Vagina (tissue), 2 donors: ENCODE measurements around the gene GPHA2. TPM values are rescaled to one million over a fixed set of nuclear protein-coding genes. Genes with fewer than 3 reads are reported as not detected.
A peak's percentile ranks its signal among the peaks of the same experiment; 100 is the strongest.

ENCODE experiments used
- DNase-seq, 2 donors: peaks; one replicate each; pipeline ENCODE4 v3.0.0-alpha.2; 2017; ENCODE audit errors: extremely low spot score in 2 of 2
- H3K27ac ChIP-seq: fragments of 200-600 bp; sonication (generic); one replicate; pipeline ENCODE4 v1.5.1; 2019
- H3K27me3 ChIP-seq: fragments of 200-600 bp; sonication (generic); one replicate; pipeline ENCODE4 v1.5.1; 2019
- H3K36me3 ChIP-seq, 2 donors: fragments of 200-600 bp; sonication (generic); one replicate each; pipeline ENCODE4 v1.5.1; 2017 to 2019
- H3K4me1 ChIP-seq: fragments of 200-600 bp; sonication (generic); one replicate; pipeline ENCODE4 v1.5.1; 2019
- H3K4me3 ChIP-seq, 2 donors: fragments of 200-600 bp; sonication (generic); 1 replicate in 1 of 2; 2 replicates in 1 of 2; pipeline ENCODE4 v1.5.1; 2016 to 2019
- H3K9me3 ChIP-seq: fragments of 200-600 bp; sonication (generic); one replicate; pipeline ENCODE4 v1.5.1; 2019
- CTCF ChIP-seq, 3 experiments: fragments of 450-650 bp in 2 of 3; fragments of 200-600 bp in 1 of 3; sonication (generic) in 1 of 3; IDR thresholded peaks; one replicate each; pipeline ENCODE4 v1.5.1; 2017 to 2019; ENCODE audit warnings: antibody characterized with exemption in 3 of 3, mild to moderate bottlenecking in 2 of 3, moderate library complexity in 2 of 3
- POLR2A ChIP-seq, 2 donors: fragments of 450-650 bp; IDR thresholded peaks; one replicate each; pipeline ENCODE4 v1.6.1; 2017; ENCODE audit warnings: antibody characterized with exemption in 2 of 2, mild to moderate bottlenecking in 2 of 2, moderate library complexity in 2 of 2
- POLR2AphosphoS5 ChIP-seq, 2 donors: sonication (generic); formaldehyde crosslinking; IDR thresholded peaks; one replicate each; pipeline ENCODE4 v1.9.0; 2017; ENCODE audit warnings: antibody characterized with exemption in 2 of 2, mild to moderate bottlenecking in 2 of 2, low read depth in 1 of 2; ENCODE audit not compliant: insufficient read depth in 1 of 2
- intact Hi-C: fragments of 100-400 bp; cut with DNase I; formaldehyde crosslinking; loops from one replicate; pipeline ENCODE4 v1.15.1; 2023
- total RNA-seq: library from RNA; depleted of rRNA; stranded (reverse); fragments of >200 nt; gene quantifications from one replicate; pipeline ENCODE4 v1.2.3, GENCODE V29; 2016

GPHA2 gene
- total RNA-seq, 1 donor from 2014 or later, result not detected

GRCh38 chr11:64916775-64917662 is 18.7 kb downstream of the GPHA2 start, which contains the start of gene ATG2A:
TSS of gene ATG2A (minus strand) at chr11:64917209. CDS start at chr11:64917135, 74 bp downstream.
- H3K27ac ChIP-seq, result peak within 1 kb of the TSS; percentile 85
- H3K36me3 ChIP-seq, result peaks cover 0 to 23% of the 10 kb centered on the region in 2 donors
- H3K27me3 ChIP-seq, result no peaks in the 10 kb centered on the region
- TF ChIP-seq POLR2AphosphoS5 (IDR thresholded peaks at IDR 0.05; ENCODE audit: insufficient read depth in 1 of 2, low read depth in 1 of 2), result peak; percentile 88 to 100
- no peak for TF ChIP-seq CTCF (IDR thresholded peaks at IDR 0.05)
- peak in 1 of 2 donors; percentile 83 for TF ChIP-seq POLR2A (IDR thresholded peaks at IDR 0.05)
- peak; percentile 99 to 100 for DNase-seq
- peak within 1 kb of the TSS; percentile 52 to 89 for H3K4me3 ChIP-seq
- intact Hi-C loops, result loop anchor here (10.0 kb wide), 1 partner anchor 1302 kb away; the partner anchor contains the start of gene PLAAT3
- peaks cover 34% of the 10 kb centered on the region for H3K4me1 ChIP-seq
- no peaks in the 10 kb centered on the region for H3K9me3 ChIP-seq

GRCh38 chr11:64916040-64916774 is 19.5 kb downstream of the GPHA2 start:
- Histone ChIP-seq H3K36me3 (peaks cover 0 to 31% of the 10 kb centered on the region in 2 donors), H3K27me3 (no peaks in the 10 kb centered on the region), H3K9me3 (no peaks in the 10 kb centered on the region), H3K4me3 (peak overlapping the region; percentile 52 to 89), H3K27ac (peak overlapping the region; percentile 85), H3K4me1 (peaks cover 34% of the 10 kb centered on the region)
- intact Hi-C loops, result loop anchor here (10.0 kb wide), 1 partner anchor 1301 kb away; the partner anchor contains the start of gene PLAAT3
- no peak for TF ChIP-seq POLR2A (IDR thresholded peaks at IDR 0.05)
- no peak for TF ChIP-seq POLR2AphosphoS5 (IDR thresholded peaks at IDR 0.05; ENCODE audit: insufficient read depth in 1 of 2, low read depth in 1 of 2)
- TF ChIP-seq CTCF (IDR thresholded peaks at IDR 0.05), result no peak
- DNase-seq, result no peak

GRCh38 chr11:64915376-64915887 is 20.3 kb downstream of the GPHA2 start:
- Histone ChIP-seq H3K4me1 (peaks cover 34% of the 10 kb centered on the region), H3K9me3 (no peaks in the 10 kb centered on the region), H3K36me3 (peaks cover 3 to 39% of the 10 kb centered on the region in 2 donors), H3K27ac (peak overlapping the region; percentile 85), H3K4me3 (peak overlapping the region; percentile 52 to 89), H3K27me3 (no peaks in the 10 kb centered on the region)
- no peak for DNase-seq
- intact Hi-C loops, result loop anchor here (10.0 kb wide), 1 partner anchor 1301 kb away; the partner anchor contains the start of gene PLAAT3
- TF ChIP-seq CTCF (IDR thresholded peaks at IDR 0.05) (no peak), POLR2AphosphoS5 (IDR thresholded peaks at IDR 0.05; ENCODE audit: insufficient read depth in 1 of 2, low read depth in 1 of 2) (no peak), POLR2A (IDR thresholded peaks at IDR 0.05) (no peak)

- Histone ChIP-seq H3K9me3 (no peaks in the 10 kb centered on the region), H3K36me3 (peaks cover 3 to 52% of the 10 kb centered on the region in 2 donors), H3K27ac (no peak overlapping the region), H3K4me3 (no peak overlapping the region), H3K27me3 (no peaks in the 10 kb centered on the region), H3K4me1 (peaks cover 33% of the 10 kb centered on the region)
- TF ChIP-seq POLR2A (IDR thresholded peaks at IDR 0.05), result no peak
- TF ChIP-seq POLR2AphosphoS5 (IDR thresholded peaks at IDR 0.05; ENCODE audit: insufficient read depth in 1 of 2, low read depth in 1 of 2), result no peak
- TF ChIP-seq CTCF (IDR thresholded peaks at IDR 0.05), result no peak
- no peak for DNase-seq
- intact Hi-C loops, result loop anchor here (10.0 kb wide), 1 partner anchor 1299 kb away; the partner anchor contains the start of gene PLAAT3
Measured at GRCh38 chr11:64914123-64914522, 21.6 kb downstream of the GPHA2 start.
